Activated gamma-delta T cell (primary cell): ENCODE measurements around the gene SIRT6.
"Not testable (repeated sequence)": the region's sequence is repeated elsewhere in the genome, so short reads cannot be mapped to it uniquely, and the experiment has no call there.

Source experiments
- DNase-seq: peaks from one replicate; lab custom pipeline; 2025; lab: John Stamatoyannopoulos, UW

The SIRT6 gene

DNA sequence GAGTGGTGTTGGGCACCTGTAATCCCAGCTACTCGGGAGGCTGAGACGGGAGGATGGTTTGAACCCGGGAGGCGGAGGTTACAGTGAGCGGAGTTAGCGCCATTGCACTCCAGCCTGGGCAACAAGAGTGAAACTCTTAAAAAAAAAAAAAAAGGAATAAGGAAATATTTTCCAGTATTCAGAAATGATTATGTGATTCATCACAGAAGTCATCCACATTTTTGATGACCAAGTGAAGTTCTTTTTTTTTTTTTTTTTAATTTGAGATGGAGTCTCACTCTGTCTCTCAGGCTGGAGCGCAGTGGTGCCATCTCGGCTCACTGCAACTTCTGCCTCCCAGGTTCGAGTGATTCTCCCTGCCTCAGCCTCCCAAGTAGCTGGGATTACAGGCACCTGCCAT is 47.0 kb downstream of the SIRT6 start:
- DNase-seq, result not testable (repeated sequence)

DNA sequence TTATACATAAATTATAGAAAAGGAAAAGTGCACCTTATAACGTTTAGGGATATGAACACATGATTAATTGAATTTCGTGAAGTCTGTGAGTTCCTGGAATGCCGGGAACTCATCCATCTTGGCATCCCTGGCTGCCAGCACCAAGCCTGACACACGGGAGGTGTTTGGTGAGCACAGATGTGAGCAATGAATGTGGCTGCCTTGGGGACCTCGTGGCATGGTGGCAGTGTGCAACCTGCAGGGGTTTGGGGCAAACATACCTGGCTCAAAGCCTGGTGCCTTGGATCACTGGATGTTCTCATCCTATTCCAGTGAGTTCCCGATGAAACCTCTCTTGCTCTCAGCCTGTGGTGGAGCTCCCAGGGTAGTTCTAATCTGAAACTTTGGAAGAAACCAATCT is 48.0 kb downstream of the SIRT6 start:
- DNase-seq, result no peak

DNA sequence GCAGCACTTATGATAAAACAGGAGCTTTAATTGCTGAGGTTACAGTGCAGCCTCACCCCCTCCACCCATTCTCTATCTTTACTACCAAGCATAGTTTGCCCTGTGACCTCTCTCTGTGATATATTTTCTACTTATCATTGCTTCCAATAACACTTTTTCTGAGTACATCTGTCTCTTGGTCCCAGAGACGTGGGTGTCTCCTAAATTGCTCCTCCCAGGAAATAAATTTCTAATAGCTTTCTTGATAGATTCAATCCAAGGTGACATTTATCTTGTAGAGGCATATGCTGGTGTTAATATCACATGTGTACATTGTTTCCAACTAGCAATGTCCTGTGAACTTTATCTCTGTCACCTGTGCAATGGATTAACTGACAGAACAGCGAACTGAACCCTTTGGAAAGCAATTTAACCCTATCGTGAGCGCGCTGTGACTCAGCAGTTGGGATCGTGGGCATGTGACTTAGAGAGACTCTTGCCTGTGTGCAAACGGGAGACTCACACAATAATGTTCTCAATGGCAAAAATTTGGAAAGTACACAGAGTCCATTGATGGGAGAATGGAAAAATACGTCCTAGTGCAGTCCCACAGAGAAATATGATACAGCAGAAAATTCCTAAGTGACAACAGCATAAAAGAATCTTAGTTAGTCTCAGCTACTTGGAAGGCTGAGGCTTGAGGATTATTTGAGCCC is 51.5 kb downstream of the SIRT6 start:
- DNase-seq, result no peak

DNA sequence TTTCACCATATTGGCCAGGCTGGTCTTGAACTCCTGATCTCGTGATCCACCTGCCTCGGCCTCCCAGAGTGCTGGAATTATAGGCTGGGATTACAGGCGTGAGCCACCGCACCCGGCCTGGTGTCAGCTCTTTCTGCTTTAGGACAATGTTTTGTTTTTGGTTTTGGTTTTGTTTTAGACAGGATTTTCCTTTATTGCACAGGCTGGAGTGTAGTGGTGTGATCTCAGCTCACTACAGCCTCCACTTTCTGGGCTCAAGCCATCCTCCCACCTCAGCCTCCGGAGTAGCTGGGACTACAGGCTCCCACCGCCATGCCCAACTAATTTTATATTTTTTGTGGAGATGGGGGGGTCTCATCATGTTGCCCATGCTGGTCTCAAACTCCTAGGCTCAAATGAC is 53.3 kb downstream of the SIRT6 start:
- not testable (repeated sequence) for DNase-seq

DNA sequence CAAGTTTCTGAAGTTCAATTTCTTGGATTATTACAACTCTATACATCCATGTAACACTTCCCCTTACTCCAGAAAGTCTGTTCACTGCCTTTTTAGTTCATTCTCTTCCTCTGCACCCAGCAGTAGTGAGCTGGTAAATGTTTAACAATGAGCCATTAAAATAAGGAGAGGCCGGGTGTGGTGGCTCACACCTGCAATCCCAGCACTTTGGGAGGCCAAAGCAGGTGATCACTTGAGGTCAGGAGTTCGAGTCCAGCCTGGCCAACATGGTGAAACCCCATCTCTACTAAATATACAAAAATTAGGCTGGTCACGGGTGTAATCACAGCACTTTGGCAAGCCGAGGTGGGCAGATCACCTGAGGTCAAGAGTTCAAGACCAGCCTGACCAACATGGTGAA is 55.0 kb downstream of the SIRT6 start:
- not testable (repeated sequence) for DNase-seq

DNA sequence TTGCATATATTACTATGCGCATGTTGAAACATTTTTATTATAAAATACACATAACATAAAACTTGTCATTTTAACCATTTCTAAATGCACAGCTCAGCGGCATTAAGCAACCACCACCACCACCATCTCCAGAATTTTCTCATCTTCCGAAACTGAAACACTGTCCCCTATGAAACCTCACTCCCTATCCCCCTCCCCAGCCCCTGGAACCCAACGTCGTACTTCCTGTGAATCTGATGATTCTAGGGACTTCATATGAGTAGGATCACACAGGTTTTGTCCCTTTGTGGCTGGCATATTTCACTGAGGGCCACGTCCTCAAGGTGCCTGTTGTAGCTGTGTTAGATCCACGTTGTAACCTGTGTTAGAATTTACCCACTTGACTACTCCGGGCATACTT is 57.7 kb downstream of the SIRT6 start:
- no peak for DNase-seq
